Measurements from ENCODE around the gene MGAT5. TPM values are rescaled to one million over a fixed set of nuclear protein-coding genes. Genes with fewer than 3 reads are reported as not detected.

Gene MGAT5
- total RNA-seq, 1 donor from 2014 or later, result 21.2 TPM

GRCh38 chr2:134354611-134355010 is 100.7 kb downstream of the MGAT5 start:
- no peak for DNase-seq (ENCODE audit: low spot score)
- Histone ChIP-seq H3K27me3 (no peaks in the 10 kb centered on the region), H3K9me3 (ENCODE audit: low read depth) (no peaks in the 10 kb centered on the region), H2AFZ (replicated peaks) (no peak overlapping the region), H3K4me2 (no peak overlapping the region), H4K20me1 (ENCODE audit: low read depth) (no peaks in the 10 kb centered on the region), H3K4me3 (no peak overlapping the region), H3K79me2 (ENCODE audit: low read depth) (no peaks in the 10 kb centered on the region), H3K36me3 (no peaks in the 10 kb centered on the region), H3F3A (ENCODE audit: low read depth) (no peaks in the 10 kb centered on the region), H3K27ac (no peak overlapping the region), H3K4me1 (no peaks in the 10 kb centered on the region), H3K9ac (no peak overlapping the region)
- Mint-ChIP-seq H3K27me3 (ENCODE audit: insufficient read depth, low read depth) (no peaks in the 10 kb centered on the region), H3K4me1 (peaks cover under 1% of the 10 kb centered on the region), H3K9me3 (no peaks in the 10 kb centered on the region), H3K27ac (no peak overlapping the region), H3K4me3 (no peak overlapping the region), H3K36me3 (peaks cover 2% of the 10 kb centered on the region)
- TF ChIP-seq EZH2 (IDR thresholded peaks at IDR 0.05), result no peak
- TF ChIP-seq, protein P1, sequence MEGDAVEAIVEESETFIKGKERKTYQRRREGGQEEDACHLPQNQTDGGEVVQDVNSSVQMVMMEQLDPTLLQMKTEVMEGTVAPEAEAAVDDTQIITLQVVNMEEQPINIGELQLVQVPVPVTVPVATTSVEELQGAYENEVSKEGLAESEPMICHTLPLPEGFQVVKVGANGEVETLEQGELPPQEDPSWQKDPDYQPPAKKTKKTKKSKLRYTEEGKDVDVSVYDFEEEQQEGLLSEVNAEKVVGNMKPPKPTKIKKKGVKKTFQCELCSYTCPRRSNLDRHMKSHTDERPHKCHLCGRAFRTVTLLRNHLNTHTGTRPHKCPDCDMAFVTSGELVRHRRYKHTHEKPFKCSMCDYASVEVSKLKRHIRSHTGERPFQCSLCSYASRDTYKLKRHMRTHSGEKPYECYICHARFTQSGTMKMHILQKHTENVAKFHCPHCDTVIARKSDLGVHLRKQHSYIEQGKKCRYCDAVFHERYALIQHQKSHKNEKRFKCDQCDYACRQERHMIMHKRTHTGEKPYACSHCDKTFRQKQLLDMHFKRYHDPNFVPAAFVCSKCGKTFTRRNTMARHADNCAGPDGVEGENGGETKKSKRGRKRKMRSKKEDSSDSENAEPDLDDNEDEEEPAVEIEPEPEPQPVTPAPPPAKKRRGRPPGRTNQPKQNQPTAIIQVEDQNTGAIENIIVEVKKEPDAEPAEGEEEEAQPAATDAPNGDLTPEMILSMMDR (IDR thresholded peaks at IDR 0.05), result no peak
- no peak for TF ChIP-seq EZH2phosphoT487 (IDR thresholded peaks at IDR 0.05)

DNA sequence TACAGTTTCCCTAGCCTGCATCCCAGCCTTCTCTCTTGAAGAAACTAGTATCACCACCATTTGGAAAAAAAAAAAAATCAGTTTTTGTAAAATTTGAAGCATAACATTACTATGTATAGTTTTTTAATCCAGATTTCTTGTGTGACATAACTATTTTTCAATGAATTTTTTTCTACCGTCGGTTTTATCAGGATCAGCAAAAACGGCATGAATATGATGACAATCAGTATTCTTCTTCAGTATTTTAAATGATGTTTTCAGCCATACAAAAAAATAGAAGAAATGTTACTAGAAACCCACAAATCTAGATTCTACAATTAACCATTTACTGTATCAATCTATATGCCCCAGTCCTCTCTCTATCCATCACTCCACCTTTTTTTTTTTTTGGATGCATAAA is 103.9 kb downstream of the MGAT5 start:
- Histone ChIP-seq H3K4me1 (peaks cover 17% of the 10 kb centered on the region), H3K4me3 (no peak overlapping the region), H3K27ac (no peak overlapping the region), H3K79me2 (ENCODE audit: low read depth) (no peaks in the 10 kb centered on the region), H3K9ac (no peak overlapping the region), H3F3A (ENCODE audit: low read depth) (no peaks in the 10 kb centered on the region), H4K20me1 (ENCODE audit: low read depth) (no peaks in the 10 kb centered on the region), H3K4me2 (no peak overlapping the region), H3K27me3 (no peaks in the 10 kb centered on the region), H3K36me3 (no peaks in the 10 kb centered on the region), H2AFZ (replicated peaks) (no peak overlapping the region), H3K9me3 (ENCODE audit: low read depth) (no peaks in the 10 kb centered on the region)
- H3K9me3 Mint-ChIP-seq, result no peaks in the 10 kb centered on the region
- peaks cover 14% of the 10 kb centered on the region for H3K4me1 Mint-ChIP-seq
- DNase-seq (ENCODE audit: low spot score), result no peak
- no peak overlapping the region for H3K4me3 Mint-ChIP-seq
- no peaks in the 10 kb centered on the region for H3K27me3 Mint-ChIP-seq (ENCODE audit: insufficient read depth, low read depth)
- no peak overlapping the region for H3K27ac Mint-ChIP-seq
- H3K36me3 Mint-ChIP-seq, result peaks cover 8% of the 10 kb centered on the region
- TF ChIP-seq, protein P1 (IDR thresholded peaks at IDR 0.05), result no peak
- no peak for TF ChIP-seq EZH2phosphoT487 (IDR thresholded peaks at IDR 0.05)
- TF ChIP-seq EZH2 (IDR thresholded peaks at IDR 0.05), result no peak

- Histone ChIP-seq H3K27me3 (no peaks in the 10 kb centered on the region), H3F3A (ENCODE audit: low read depth) (no peaks in the 10 kb centered on the region), H4K20me1 (ENCODE audit: low read depth) (no peaks in the 10 kb centered on the region), H3K27ac (no peak overlapping the region), H2AFZ (replicated peaks) (no peak overlapping the region), H3K79me2 (ENCODE audit: low read depth) (no peaks in the 10 kb centered on the region), H3K4me2 (no peak overlapping the region), H3K9ac (no peak overlapping the region), H3K4me3 (no peak overlapping the region), H3K36me3 (no peaks in the 10 kb centered on the region), H3K4me1 (peaks cover 20% of the 10 kb centered on the region), H3K9me3 (ENCODE audit: low read depth) (no peaks in the 10 kb centered on the region)
- H3K27me3 Mint-ChIP-seq (ENCODE audit: insufficient read depth, low read depth), result no peaks in the 10 kb centered on the region
- peaks cover 10% of the 10 kb centered on the region for H3K36me3 Mint-ChIP-seq
- peaks cover 14% of the 10 kb centered on the region for H3K4me1 Mint-ChIP-seq
- no peak overlapping the region for H3K27ac Mint-ChIP-seq
- H3K9me3 Mint-ChIP-seq, result no peaks in the 10 kb centered on the region
- TF ChIP-seq EZH2phosphoT487 (IDR thresholded peaks at IDR 0.05), result no peak
- TF ChIP-seq, protein P1 (IDR thresholded peaks at IDR 0.05), result no peak
- TF ChIP-seq EZH2 (IDR thresholded peaks at IDR 0.05), result no peak
- H3K4me3 Mint-ChIP-seq, result no peak overlapping the region
- no peak for DNase-seq (ENCODE audit: low spot score)
Observed at GRCh38 chr2:134359367-134360081, 105.7 kb downstream of the MGAT5 start.
